GM10248 (cell line): ENCODE results near the gene NLK.

Experiments used
- CTCF ChIA-PET: fragments of 300-600 bp; sonication (Branson Sonifier 250); formaldehyde crosslinking; extraction: SDS; loops from one replicate; lab custom pipeline; 2021; ENCODE audit warnings: antibody characterized with exemption; lab: Yijun Ruan, JAX
- POLR2A ChIA-PET: fragments of 350-650 bp; sonication (Branson Sonifier 250); formaldehyde crosslinking; extraction: SDS; loops from one replicate; lab custom pipeline; 2020; ENCODE audit warnings: antibody characterized with exemption; lab: Yijun Ruan, JAX
- DNase-seq: peaks from one replicate; pipeline ENCODE4 v3.0.0; 2012; ENCODE audit errors: extremely low spot score
- TF ChIP-seq, protein P1 (sequence below): IDR thresholded peaks from 2 replicates; pipeline ENCODE4 v1.5.1; 2012; ENCODE audit warnings: mild to moderate bottlenecking, low read depth; ENCODE audit errors: extremely low read depth, missing control alignments, control extremely low read depth

NLK gene

DNA sequence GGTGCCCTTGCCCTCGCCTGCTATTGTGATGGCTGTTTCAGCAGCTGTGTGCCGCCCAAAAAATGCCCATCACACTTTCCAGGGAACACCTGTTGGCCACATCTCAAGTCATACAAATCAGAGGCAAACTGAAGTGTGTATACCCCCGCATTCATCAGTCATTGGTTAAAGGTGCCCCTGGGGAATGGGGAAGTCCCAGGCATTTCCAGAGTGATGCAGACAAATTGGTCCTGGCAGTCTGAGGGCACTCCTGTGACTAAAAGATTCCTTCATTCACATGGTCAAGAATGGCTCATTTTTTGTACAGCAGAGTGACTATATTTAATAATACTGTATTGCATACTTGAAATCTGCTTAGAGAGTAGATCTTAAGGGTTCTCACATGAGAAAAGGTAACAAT is 173.6 kb downstream of the NLK start:
- DNase-seq: no peak
- TF ChIP-seq, protein P1, sequence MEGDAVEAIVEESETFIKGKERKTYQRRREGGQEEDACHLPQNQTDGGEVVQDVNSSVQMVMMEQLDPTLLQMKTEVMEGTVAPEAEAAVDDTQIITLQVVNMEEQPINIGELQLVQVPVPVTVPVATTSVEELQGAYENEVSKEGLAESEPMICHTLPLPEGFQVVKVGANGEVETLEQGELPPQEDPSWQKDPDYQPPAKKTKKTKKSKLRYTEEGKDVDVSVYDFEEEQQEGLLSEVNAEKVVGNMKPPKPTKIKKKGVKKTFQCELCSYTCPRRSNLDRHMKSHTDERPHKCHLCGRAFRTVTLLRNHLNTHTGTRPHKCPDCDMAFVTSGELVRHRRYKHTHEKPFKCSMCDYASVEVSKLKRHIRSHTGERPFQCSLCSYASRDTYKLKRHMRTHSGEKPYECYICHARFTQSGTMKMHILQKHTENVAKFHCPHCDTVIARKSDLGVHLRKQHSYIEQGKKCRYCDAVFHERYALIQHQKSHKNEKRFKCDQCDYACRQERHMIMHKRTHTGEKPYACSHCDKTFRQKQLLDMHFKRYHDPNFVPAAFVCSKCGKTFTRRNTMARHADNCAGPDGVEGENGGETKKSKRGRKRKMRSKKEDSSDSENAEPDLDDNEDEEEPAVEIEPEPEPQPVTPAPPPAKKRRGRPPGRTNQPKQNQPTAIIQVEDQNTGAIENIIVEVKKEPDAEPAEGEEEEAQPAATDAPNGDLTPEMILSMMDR: no peak
- ChIA-PET CTCF (interaction anchor here (0.6 to 1.6 kb wide), 2 partner anchors 34 to 119 kb away, joined by 3 to 4 read pairs; no protein-coding TSS in a partner anchor), POLR2A (no interaction called here)

DNA sequence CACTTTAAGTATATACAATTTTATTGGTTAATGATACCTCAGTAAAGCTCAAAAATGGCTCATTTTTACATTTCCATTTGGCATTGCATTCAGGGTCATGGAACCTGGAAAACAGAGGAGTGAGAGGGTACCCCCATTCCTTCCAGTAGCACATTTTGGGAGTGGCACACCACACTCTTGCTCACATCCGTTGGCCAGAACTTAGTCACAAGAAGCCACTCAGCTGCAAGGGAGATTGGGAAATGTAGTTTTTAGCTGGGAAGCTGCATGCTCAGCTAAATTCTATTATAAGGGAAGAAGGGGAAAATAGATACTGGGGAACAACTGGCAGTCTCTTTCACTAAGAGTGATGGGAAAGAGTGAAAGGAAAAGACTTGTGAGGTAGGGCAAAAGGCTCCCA is 174.1 kb downstream of the NLK start:
- no peak for DNase-seq
- ChIA-PET POLR2A (no interaction called here), CTCF (interaction anchor here (0.6 to 1.6 kb wide), 2 partner anchors 33 to 118 kb away, joined by 3 to 4 read pairs; no protein-coding TSS in a partner anchor)

DNA sequence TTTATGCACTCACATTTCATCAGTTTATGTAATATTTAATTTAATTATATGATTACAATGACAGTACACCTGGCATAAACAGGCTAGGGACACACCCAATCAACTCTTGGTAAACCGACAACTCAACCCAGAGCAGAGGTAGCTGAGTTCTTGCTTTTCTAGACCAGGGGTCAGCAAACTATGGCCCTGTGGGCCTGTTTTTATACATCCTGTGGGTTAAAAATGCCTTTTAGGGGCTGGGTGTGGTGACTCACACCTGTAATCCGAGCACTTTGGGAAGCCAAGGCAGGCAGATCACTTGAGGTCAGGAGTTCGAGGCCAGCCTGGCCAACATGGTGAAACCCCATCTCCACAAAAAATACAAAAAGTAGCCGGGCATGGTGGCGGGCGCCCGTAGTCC is 177.3 kb downstream of the NLK start:
- ChIA-PET POLR2A (no interaction called here), CTCF (interaction anchor here (1.1 kb wide), 1 partner anchor 32 kb away, joined by 4 read pairs; no protein-coding TSS in a partner anchor)
- no peak for DNase-seq
- TF ChIP-seq, protein P1: no peak

More for the DNA sequence above, 174.1 kb downstream of the NLK start:
- TF ChIP-seq, protein P1: no peak

DNA sequence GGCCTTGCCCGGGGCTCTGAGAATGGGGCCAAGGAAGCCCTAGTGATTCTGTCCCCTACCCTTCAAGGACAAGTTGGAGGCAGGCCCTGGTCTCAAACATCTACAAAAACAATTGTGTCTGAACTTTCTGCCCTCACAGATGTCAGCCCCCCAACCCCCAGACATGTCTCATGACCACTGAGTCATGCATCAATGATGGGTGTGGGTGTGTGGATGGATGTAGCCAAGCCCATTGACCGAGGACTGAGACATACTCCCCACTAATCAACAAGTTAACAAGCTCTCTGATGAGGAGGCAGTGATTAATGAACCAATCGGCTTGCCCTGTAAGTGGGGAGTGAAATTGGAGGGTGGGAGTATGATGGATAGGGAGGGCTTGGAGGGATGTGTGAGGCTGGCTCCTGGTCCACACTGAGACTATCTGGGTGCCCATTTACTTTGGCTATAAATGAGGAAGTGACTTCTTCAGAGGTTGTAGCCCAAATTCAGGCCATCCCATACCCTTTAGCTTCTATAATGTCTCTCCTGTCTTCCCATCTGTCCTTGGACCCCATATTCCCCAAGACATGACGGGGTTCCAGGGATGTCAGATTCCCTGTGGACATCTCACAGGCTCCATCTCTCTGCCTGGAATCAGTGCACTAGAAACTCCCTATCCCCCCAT is 179.4 kb downstream of the NLK start:
- CTCF ChIA-PET: no interaction called here
- TF ChIP-seq, protein P1: no peak
- POLR2A ChIA-PET: no interaction called here
- no peak for DNase-seq

DNA sequence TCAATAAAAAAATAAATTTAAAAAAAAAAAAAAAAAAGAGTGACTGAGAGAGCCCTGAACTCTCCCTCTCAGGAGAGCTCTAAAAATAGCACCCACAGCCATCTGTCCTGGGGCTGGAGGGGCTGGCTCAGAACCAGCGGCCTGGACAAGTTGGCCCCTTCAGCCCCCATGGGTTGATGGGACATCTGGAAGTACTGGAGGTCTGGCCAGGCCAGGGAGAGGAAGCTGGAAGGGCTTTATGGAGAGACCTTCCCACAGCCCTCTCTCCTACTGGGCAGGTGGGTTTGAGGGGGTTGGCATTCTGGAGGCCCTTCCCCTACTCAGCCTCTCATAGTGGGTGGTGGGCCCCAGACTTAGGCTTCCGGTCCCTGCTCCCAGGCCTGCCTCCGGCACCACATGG is 182.8 kb downstream of the NLK start:
- no peak for DNase-seq
- CTCF ChIA-PET: interaction anchor here (2.1 kb wide), 1 partner anchor 26 kb away, joined by 5 read pairs; no protein-coding TSS in a partner anchor
- TF ChIP-seq, protein P1: no peak
- POLR2A ChIA-PET: no interaction called here

DNA sequence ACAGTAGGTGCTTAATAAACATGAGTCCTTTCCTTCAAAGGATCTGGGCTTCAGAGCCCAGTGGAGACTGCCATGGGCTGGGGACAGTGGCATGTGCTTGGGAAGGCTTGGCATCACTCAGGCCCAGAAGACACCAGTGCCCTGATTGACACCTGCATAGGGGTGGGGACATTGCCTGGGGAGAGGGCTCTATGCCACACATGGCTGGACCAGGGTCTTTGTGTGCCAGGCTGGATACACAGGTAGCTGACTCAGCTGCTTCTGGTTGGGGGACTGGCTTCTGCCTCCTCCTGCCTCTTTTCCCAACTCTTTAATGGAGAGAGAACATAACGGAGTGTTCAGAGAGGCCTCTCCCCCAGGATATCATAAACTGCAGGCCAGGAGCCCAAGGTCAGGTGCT is 183.4 kb downstream of the NLK start:
- POLR2A ChIA-PET: no interaction called here
- DNase-seq: no peak
- TF ChIP-seq, protein P1: no peak
- CTCF ChIA-PET: interaction anchor here (1.0 to 2.1 kb wide), 2 partner anchors 25 to 26 kb away, joined by 3 to 5 read pairs; no protein-coding TSS in a partner anchor
